GM18507 (cell line): Measurements from ENCODE around the gene MACROH2A1.

Experiments used
- DNase-seq: peaks from one replicate; pipeline ENCODE4 v3.0.0; 2011; ENCODE audit warnings: low read depth; ENCODE audit not compliant: insufficient read length; ENCODE audit errors: extremely low spot score
- FAIRE-seq: peaks from 2 replicates; lab custom pipeline; 2011; peaks lifted over from hg19 to GRCh38; lab: Jason Lieb, UNC

Gene MACROH2A1

GRCh38 chr5:135308752-135309151 is 90.3 kb downstream of the MACROH2A1 start:
- FAIRE-seq (no peak), DNase-seq (no peak)

DNA sequence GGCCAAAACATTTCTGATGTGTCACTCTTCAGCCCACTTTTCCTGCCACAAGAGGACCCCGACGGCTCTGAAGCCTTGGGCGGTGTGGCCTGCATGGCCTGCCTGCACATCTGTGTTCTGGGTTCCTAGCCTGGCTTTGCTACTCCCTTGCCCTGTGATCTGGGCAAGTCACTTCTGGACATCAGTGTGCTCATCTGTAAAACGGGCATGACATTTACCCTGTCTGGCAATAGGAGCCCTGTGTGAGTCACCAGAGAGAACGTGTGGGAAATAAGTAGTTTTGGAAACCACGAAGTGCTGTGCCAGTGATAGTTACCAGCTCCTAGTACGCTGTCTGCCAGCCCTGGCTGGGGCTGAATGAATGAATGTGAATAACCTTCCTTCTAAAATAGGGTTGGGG is 90.8 kb downstream of the MACROH2A1 start:
- DNase-seq (no peak), FAIRE-seq (no peak)

DNA sequence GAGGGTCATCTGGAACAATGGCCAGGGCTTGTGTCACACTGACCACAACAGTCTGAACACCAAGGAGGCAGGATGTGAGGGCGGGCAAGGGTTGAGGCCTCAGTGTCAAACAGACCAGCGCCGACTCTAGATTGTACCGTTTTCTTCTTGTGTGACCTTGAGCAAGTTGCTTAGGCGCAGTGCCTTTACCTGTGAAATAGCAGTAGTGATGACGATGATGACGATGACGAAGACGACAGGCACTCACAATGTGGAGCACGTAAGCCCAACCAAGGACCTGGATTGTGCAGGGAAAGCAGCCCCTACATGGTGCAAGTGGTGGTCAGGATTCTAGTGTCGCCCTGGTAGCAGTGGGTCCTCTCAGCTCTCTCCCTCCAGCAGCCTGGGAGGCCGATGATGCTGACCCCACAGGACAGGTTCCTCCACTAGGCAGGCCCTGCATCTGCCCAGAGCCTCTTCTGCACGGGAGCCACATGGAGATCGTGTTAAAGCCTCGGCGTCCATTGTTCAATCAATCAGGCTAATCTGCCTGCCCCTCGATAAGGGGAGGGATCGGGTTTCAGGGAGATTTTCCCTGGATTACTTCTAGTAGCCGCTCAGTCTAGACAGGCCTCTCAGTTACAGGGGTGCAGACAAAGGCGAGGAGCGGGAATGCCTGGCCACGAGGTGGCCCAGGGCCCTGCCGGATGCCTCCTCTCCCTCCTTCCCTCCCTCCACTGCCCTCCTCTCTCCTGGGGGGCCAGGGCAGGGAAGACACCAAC is 91.7 kb downstream of the MACROH2A1 start:
- FAIRE-seq: no peak
- DNase-seq: no peak

DNA sequence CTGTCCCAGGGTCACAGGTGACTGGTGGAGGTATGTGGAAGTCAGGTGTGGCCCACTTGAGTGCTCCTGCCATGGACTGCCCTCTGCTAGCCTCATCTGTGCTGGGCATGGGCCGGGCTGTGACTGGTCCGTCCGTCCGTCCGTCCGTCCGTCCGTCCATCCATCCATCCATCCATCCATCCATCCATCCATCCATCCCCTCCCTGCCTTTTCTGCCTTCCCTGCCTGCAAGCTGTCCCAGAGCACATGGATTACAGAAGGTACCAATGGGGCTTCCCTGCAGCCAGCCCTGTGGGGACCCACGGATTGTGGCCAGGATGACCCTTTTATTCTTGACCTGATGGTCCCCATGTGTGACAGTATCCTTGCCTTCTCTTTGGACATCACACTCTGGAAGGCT is 92.5 kb downstream of the MACROH2A1 start:
- DNase-seq: no peak
- no peak for FAIRE-seq

- DNase-seq: no peak
- FAIRE-seq: no peak
Measured at GRCh38 chr5:135304352-135305221, 94.4 kb downstream of the MACROH2A1 start.

DNA sequence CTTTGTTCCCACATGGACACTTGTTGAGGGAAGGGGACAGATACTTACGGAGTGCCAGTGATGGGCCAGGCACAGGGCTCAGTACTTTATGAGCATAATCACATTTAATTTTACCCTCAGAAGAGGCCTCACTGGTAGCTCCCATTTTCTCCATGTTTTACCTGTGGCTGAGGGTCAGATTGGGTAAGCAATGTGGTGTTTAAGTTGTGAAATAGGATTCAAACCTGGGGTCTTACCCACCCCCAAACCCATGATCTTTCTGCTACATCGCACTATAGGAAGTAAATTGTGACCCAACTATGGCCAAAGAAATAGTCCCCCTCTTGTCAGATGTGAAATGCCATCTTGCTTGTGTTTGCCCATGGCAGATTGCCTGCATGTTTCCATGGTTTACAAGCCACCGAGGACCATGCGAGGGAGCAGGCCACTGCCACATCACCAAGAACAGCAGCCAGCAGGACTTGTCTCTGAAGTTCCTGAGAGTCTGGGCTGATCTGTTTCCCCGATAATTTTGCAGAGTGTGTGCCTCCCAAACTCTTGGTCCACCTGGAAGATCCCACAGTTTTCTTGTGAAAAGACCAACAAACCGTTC is 95.4 kb downstream of the MACROH2A1 start:
- no peak for FAIRE-seq
- DNase-seq: no peak

DNA sequence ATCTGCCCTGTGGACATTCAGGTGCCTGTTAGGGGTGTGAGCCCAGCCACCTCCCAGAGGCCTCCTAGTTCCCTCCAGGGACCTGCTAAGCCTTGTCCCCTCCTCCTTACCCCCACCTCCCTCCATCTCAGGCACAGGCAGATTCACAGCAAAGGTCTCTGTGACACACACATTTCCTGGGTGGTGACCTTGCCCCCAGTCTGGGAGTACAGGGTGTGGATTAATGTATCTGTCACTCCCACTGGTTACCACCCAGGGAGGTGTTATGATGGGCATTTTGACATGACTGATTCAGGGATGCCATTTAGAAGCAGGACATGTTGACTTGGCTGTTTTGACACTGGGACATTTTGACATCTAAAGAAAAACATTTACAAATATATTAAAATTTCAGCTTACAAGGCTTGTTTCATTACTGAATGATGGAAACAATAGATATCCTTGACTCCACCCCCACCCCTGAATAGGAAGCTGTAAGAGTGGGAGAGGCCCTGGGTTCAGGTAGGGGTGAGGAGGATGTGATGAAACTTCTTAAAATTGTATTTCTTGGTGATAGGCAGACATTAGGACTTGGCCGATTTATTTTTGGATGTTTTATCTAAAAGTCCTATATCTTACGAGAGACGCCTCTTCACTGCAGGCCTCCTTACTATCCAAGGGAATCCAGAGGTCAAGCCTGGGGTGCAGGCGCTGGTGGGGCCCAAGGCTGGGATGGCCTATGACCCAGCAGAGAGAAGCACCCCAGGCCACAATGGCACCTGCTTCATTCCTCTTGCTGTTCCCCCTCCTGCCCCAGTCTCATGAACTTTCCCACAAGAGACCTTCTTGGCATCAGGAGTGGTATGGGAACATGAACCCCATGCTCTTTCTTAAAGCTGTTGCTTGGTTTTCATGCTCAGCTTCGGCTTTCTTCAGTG is 101.9 kb downstream of the MACROH2A1 start:
- DNase-seq (no peak), FAIRE-seq (no peak)

DNA sequence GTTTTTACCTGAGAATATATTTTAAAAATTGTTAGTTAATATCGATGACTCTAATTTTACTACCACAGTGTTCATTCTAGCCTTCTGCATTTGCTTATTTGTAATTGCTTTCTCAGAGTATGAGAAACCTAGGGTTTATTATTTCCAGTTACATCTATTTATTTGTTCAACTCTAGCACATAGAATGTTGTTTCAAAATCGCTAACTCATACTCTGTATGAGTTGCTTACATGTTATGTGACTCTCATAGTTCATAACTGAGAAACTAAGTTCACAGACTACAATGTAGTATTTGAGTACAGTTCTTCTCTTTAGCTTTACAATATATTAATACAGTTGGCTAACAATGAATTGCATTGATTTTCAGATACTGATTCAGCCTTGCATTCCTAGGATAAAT is 103.2 kb downstream of the MACROH2A1 start:
- DNase-seq: no peak
- FAIRE-seq: no peak

GRCh38 chr5:135294793-135295192 is 104.2 kb downstream of the MACROH2A1 start:
- FAIRE-seq: no peak
- DNase-seq: no peak

- DNase-seq (no peak), FAIRE-seq (no peak)
Measured at GRCh38 chr5:135289651-135290050, 109.4 kb downstream of the MACROH2A1 start.

GRCh38 chr5:135287551-135287950 is 111.5 kb downstream of the MACROH2A1 start:
- DNase-seq (no peak), FAIRE-seq (no peak)
